PC-3 (cell line): Measurements from ENCODE around the gene PRICKLE2. TPM values are rescaled to one million over a fixed set of nuclear protein-coding genes. Genes with fewer than 3 reads are reported as not detected.

ENCODE experiments used
- ATAC-seq: fragments of 200-7000 bp; cut with Tn5 transposase; 2 replicates; pipeline ENCODE4 v1.9.1; 2020; ENCODE audit warnings: mild to moderate bottlenecking, moderate library complexity
- BruUV-seq: library from RNA; stranded (reverse); fragments of 400-500 nt; replicated peaks from 2 replicates; lab custom pipeline; 2021; lab: Mats Ljungman, UMichigan
- CTCF ChIA-PET: fragments of 300-600 bp; sonication (Branson Sonifier 250); formaldehyde crosslinking; loops from one replicate; lab custom pipeline; 2022; ENCODE audit warnings: antibody characterized with exemption; lab: Charles Lee
- POLR2A ChIA-PET: fragments of 300-600 bp; sonication (Branson Sonifier 250); formaldehyde crosslinking; loops from one replicate; lab custom pipeline; 2022; ENCODE audit warnings: antibody characterized with exemption; ENCODE audit not compliant: unreplicated experiment; lab: Charles Lee
- DNase-seq: peaks from one replicate; pipeline ENCODE4 v3.0.0-alpha.2; 2015
- H2AFZ ChIP-seq: fragments of 300-600 bp; sonication (generic); 2 replicates; pipeline ENCODE4 v1.6.0; 2016; ENCODE audit warnings: antibody characterized with exemption, low read length
- H3F3A ChIP-seq: fragments of 300-600 bp; sonication (generic); one replicate; pipeline ENCODE4 v1.6.0; 2017; ENCODE audit warnings: antibody characterized with exemption, low read length, control low read depth, mild to moderate bottlenecking; ENCODE audit not compliant: unreplicated experiment
- H3K27ac ChIP-seq: fragments of 300-600 bp; sonication (generic); 2 replicates; pipeline ENCODE4 v1.5.1; 2016; ENCODE audit warnings: mild to moderate bottlenecking, low read length
- H3K27me3 ChIP-seq: fragments of 300-600 bp; sonication (generic); 2 replicates; pipeline ENCODE4 v1.6.1; 2016; ENCODE audit warnings: low read length, mixed read lengths
- H3K36me3 ChIP-seq: fragments of 300-600 bp; sonication (generic); 2 replicates; pipeline ENCODE4 v1.6.1; 2016; ENCODE audit warnings: low read depth, mixed run types, low read length, mixed read lengths
- H3K4me1 ChIP-seq: fragments of 300-600 bp; sonication (generic); 2 replicates; pipeline ENCODE4 v1.5.1; 2016; ENCODE audit warnings: low read length; ENCODE audit not compliant: insufficient read depth
- H3K4me2 ChIP-seq: fragments of 300-600 bp; sonication (generic); 2 replicates; pipeline ENCODE4 v1.6.0; 2016; ENCODE audit warnings: low read length
- H3K4me3 ChIP-seq: fragments of 300-600 bp; sonication (generic); 2 replicates; pipeline ENCODE4 v1.5.1; 2016; ENCODE audit warnings: mild to moderate bottlenecking, low read length, mixed read lengths
- H3K79me2 ChIP-seq: fragments of 300-600 bp; sonication (generic); 2 replicates; pipeline ENCODE4 v1.6.1; 2017; ENCODE audit warnings: low read length, mixed read lengths
- H3K9ac ChIP-seq: fragments of 300-600 bp; sonication (generic); 2 replicates; pipeline ENCODE4 v1.6.0; 2016; ENCODE audit warnings: mild to moderate bottlenecking, low read length
- H3K9me2 ChIP-seq: fragments of 300-600 bp; sonication (generic); replicated peaks from 2 replicates; pipeline ENCODE4 v1.6.1; 2016; ENCODE audit warnings: mixed run types, low read length, mixed read lengths
- H3K9me3 ChIP-seq: fragments of 300-600 bp; sonication (generic); 2 replicates; pipeline ENCODE4 v1.6.1; 2016; ENCODE audit warnings: low read length, mixed read lengths
- H4K20me1 ChIP-seq: fragments of 300-600 bp; sonication (generic); 2 replicates; pipeline ENCODE4 v1.6.1; 2016; ENCODE audit warnings: low read length, mixed read lengths
- EZH2 ChIP-seq: fragments of 300-600 bp; sonication (generic); IDR thresholded peaks from one replicate; pipeline ENCODE4 v1.6.1; 2017; ENCODE audit warnings: antibody characterized with exemption, mild to moderate bottlenecking, low read length; ENCODE audit not compliant: unreplicated experiment
- EZH2phosphoT487 ChIP-seq: fragments of 300-600 bp; sonication (generic); IDR thresholded peaks from 2 replicates; pipeline ENCODE4 v1.6.1; 2018; ENCODE audit warnings: mild to moderate bottlenecking, antibody characterized with exemption, low read length, borderline replicate concordance
- intact Hi-C: fragments of 100-400 bp; cut with micrococcal nuclease; formaldehyde crosslinking; loops from 2 replicates; pipeline ENCODE4 v1.9.0; 2023
- total RNA-seq: library from RNA; depleted of rRNA; stranded (reverse); fragments of >200 nt; gene quantifications from 2 replicates; pipeline ENCODE4 v1.2.3, GENCODE V29; 2014
- TF ChIP-seq, protein P1 (sequence below): fragments of 300-600 bp; sonication (generic); conservative IDR thresholded peaks from 2 replicates; pipeline ENCODE4 v1.5.1; 2017; ENCODE audit warnings: antibody characterized with exemption, low read depth, mild to moderate bottlenecking, low read length

PRICKLE2 gene
- total RNA-seq, 1 experiment from 2014 or later: 1.8 TPM

DNA sequence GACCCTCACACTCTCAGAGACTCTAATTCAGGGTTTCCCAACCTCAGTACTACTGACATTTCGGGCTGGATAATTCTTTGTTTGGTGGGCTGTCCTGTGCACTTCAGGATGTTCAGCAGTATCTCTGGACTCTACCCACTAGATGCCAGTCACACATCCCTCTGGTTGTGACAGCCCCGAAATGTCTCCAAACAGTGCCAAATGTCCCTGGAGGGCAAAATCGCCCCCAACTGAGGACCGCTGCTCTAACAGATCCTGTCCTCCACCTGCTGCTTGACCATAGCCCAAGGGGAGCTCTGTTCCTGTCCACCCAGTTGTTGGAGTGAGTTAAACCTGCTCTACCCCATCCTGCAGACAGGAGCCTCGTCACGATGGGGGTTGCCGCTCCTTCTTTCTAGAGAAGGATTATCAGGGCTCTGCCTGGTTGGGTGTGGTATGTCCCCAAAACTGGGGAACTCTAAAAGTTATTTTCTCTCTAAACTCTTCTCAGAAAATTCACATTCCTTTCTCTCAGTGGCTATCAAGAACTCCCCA is 116.4 kb downstream of the PRICKLE2 start:
- H3K27ac ChIP-seq: no peak overlapping the region
- H3F3A ChIP-seq: no peaks in the 10 kb centered on the region
- H3K27me3 ChIP-seq: no peaks in the 10 kb centered on the region
- H3K4me1 ChIP-seq: peaks cover 22% of the 10 kb centered on the region
- TF ChIP-seq, protein P1, sequence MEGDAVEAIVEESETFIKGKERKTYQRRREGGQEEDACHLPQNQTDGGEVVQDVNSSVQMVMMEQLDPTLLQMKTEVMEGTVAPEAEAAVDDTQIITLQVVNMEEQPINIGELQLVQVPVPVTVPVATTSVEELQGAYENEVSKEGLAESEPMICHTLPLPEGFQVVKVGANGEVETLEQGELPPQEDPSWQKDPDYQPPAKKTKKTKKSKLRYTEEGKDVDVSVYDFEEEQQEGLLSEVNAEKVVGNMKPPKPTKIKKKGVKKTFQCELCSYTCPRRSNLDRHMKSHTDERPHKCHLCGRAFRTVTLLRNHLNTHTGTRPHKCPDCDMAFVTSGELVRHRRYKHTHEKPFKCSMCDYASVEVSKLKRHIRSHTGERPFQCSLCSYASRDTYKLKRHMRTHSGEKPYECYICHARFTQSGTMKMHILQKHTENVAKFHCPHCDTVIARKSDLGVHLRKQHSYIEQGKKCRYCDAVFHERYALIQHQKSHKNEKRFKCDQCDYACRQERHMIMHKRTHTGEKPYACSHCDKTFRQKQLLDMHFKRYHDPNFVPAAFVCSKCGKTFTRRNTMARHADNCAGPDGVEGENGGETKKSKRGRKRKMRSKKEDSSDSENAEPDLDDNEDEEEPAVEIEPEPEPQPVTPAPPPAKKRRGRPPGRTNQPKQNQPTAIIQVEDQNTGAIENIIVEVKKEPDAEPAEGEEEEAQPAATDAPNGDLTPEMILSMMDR: no peak
- TF ChIP-seq EZH2: no peak
- TF ChIP-seq EZH2phosphoT487: no peak
- ChIA-PET POLR2A (no interaction called here), CTCF (interaction anchor here (0.5 kb wide), 1 partner anchor 1613 kb away, joined by 4 read pairs; no protein-coding TSS in a partner anchor)
- intact Hi-C loops: no loop called here
- H2AFZ ChIP-seq: no peak overlapping the region
- H3K36me3 ChIP-seq: no peaks in the 10 kb centered on the region
- no peaks in the 10 kb centered on the region for H3K9me2 ChIP-seq
- ATAC-seq: no peak
- H3K4me3 ChIP-seq: no peak overlapping the region
- H3K79me2 ChIP-seq: no peaks in the 10 kb centered on the region
- BruUV-seq: no TSS peak
- H3K9ac ChIP-seq: no peak overlapping the region
- DNase-seq: no peak
- no peaks in the 10 kb centered on the region for H3K9me3 ChIP-seq
- no peak overlapping the region for H3K4me2 ChIP-seq
- H4K20me1 ChIP-seq: no peaks in the 10 kb centered on the region

DNA sequence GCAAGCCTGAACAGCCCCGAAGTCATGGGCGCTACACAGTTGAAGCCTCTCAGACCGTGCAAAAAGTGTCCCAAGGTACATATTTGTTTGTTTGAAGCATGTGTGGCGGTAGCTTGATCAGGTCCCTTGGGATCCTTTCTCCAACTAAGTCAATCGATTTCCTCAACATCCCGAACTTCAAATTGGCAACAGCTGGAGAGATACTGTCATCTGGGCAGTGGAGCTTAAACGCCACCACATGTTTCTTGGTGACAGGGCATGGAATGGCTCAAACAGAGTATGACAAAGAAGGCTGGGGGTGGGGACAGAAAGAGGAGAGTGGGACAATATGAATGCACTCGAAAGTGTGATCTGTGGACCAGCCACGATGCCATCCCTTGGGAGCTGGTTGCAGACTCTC is 117.0 kb downstream of the PRICKLE2 start:
- POLR2A ChIA-PET: no interaction called here
- TF ChIP-seq EZH2 (no peak), EZH2phosphoT487 (no peak)
- TF ChIP-seq, protein P1: no peak
- Histone ChIP-seq H3K36me3 (no peaks in the 10 kb centered on the region), H3K4me3 (no peak overlapping the region), H3K9me3 (no peaks in the 10 kb centered on the region), H4K20me1 (no peaks in the 10 kb centered on the region), H3K4me1 (peaks cover 22% of the 10 kb centered on the region), H3K79me2 (no peaks in the 10 kb centered on the region), H3K27me3 (no peaks in the 10 kb centered on the region), H2AFZ (no peak overlapping the region), H3K9ac (no peak overlapping the region), H3K27ac (no peak overlapping the region), H3K9me2 (no peaks in the 10 kb centered on the region), H3F3A (no peaks in the 10 kb centered on the region), H3K4me2 (no peak overlapping the region)
- BruUV-seq: no TSS peak
- intact Hi-C loops: no loop called here
- no peak for ATAC-seq
- CTCF ChIA-PET: interaction anchor here (0.5 kb wide), 1 partner anchor 1614 kb away, joined by 4 read pairs; no protein-coding TSS in a partner anchor
- no peak for DNase-seq

DNA sequence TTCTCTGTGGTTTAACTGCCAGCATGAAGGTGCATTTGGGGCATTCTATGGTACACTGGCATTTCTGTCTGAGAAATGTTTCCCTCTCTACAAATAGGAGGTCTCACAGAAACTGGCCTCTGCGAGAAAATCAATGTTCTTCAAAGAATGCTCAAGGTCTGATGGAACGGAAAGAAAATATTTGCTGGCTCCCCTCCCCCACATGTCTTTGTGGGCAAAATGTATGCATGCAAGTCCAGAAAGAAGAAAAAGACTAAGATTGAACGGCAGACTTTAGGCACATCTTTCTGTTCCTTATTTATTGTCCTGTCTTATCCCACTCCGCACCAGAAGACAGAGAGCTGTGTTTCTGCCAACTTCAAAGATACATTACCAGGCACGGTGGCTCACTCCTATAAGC is 118.1 kb downstream of the PRICKLE2 start:
- intact Hi-C loops: no loop called here
- Histone ChIP-seq H3K9me3 (no peaks in the 10 kb centered on the region), H3K36me3 (no peaks in the 10 kb centered on the region), H3K4me1 (peaks cover 22% of the 10 kb centered on the region), H3K27ac (no peak overlapping the region), H2AFZ (no peak overlapping the region), H3K4me2 (no peak overlapping the region), H3F3A (no peaks in the 10 kb centered on the region), H3K27me3 (no peaks in the 10 kb centered on the region), H3K79me2 (no peaks in the 10 kb centered on the region), H3K9ac (no peak overlapping the region), H3K9me2 (no peaks in the 10 kb centered on the region), H4K20me1 (no peaks in the 10 kb centered on the region), H3K4me3 (no peak overlapping the region)
- no peak for TF ChIP-seq EZH2phosphoT487
- TF ChIP-seq, protein P1: no peak
- TF ChIP-seq EZH2: no peak
- ChIA-PET POLR2A (no interaction called here), CTCF (no interaction called here)
- no TSS peak for BruUV-seq
- ATAC-seq: no peak
- DNase-seq: no peak
